ENCODE measurements around the gene CCDC157.

Gene CCDC157

DNA sequence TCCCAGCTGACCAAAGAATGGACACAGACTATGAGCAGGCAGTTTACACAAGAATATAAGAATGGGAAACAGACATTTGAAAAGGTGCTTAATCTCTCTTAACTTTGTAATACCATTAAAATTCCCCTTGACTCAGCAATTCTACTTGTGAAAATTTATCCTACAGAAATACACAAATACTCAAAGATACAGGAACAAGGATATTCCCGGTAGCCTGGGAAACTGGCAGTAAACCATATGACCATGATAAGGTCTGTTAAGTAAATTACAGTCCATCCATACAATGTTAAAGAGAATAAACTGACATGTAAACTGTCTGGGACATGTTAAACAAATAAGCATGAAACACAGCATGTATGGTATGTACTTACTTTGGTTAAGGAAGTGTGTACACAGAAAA lies 60.0 kb downstream of the CCDC157 start:
- no peak for DNase-seq (ENCODE audit: low spot score)
- TF ChIP-seq, protein P1, sequence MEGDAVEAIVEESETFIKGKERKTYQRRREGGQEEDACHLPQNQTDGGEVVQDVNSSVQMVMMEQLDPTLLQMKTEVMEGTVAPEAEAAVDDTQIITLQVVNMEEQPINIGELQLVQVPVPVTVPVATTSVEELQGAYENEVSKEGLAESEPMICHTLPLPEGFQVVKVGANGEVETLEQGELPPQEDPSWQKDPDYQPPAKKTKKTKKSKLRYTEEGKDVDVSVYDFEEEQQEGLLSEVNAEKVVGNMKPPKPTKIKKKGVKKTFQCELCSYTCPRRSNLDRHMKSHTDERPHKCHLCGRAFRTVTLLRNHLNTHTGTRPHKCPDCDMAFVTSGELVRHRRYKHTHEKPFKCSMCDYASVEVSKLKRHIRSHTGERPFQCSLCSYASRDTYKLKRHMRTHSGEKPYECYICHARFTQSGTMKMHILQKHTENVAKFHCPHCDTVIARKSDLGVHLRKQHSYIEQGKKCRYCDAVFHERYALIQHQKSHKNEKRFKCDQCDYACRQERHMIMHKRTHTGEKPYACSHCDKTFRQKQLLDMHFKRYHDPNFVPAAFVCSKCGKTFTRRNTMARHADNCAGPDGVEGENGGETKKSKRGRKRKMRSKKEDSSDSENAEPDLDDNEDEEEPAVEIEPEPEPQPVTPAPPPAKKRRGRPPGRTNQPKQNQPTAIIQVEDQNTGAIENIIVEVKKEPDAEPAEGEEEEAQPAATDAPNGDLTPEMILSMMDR (IDR thresholded peaks at IDR 0.05; ENCODE audit: extremely low read depth, insufficient read depth, missing control alignments) = no peak
- in situ Hi-C loops (cut with MboI; ENCODE audit: low pct_unique_long_range_greater_than_20kb, low sequenced_read_pairs, unreplicated experiment) = no loop called here

DNA sequence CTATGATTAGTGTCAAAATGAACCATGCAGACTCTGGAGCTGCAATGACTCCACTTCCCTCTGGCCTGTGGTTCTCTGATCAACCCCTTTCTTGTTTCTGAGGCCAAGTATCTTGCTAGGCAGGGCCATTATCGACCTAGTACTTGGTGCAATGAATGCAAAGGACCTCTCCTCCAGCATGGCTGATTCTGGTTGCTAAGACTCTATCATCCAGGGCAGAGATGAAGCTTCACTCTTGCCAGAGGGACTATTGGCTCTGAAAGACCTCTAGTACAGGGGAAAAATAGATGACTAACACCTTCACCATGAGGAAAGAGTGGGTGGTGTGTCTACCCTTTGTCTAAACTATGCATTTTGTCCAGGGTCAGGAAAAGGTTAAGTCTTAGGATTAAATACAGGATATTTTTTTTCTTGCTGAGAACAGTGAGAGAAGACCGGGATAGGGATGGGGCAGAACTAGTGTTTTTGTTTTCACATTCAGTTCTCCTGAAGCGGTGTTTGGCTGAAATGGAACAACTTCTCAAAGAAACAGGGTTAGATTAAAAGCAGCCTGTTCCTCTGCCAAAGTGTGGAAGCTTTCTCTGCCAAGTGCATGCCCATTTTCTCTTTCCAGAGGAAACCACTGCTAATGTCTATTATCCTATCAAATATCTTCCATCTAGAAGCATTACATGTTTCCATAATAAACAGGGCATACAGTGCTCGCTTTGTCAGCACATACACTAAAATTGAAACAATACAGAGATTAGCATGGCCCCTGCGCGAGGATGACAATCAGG lies 63.7 kb downstream of the CCDC157 start:
- DNase-seq (ENCODE audit: low spot score) = no peak
- in situ Hi-C loops (cut with MboI; ENCODE audit: low pct_unique_long_range_greater_than_20kb, low sequenced_read_pairs, unreplicated experiment) = no loop called here
- TF ChIP-seq, protein P1 (IDR thresholded peaks at IDR 0.05; ENCODE audit: extremely low read depth, insufficient read depth, missing control alignments) = no peak

DNA sequence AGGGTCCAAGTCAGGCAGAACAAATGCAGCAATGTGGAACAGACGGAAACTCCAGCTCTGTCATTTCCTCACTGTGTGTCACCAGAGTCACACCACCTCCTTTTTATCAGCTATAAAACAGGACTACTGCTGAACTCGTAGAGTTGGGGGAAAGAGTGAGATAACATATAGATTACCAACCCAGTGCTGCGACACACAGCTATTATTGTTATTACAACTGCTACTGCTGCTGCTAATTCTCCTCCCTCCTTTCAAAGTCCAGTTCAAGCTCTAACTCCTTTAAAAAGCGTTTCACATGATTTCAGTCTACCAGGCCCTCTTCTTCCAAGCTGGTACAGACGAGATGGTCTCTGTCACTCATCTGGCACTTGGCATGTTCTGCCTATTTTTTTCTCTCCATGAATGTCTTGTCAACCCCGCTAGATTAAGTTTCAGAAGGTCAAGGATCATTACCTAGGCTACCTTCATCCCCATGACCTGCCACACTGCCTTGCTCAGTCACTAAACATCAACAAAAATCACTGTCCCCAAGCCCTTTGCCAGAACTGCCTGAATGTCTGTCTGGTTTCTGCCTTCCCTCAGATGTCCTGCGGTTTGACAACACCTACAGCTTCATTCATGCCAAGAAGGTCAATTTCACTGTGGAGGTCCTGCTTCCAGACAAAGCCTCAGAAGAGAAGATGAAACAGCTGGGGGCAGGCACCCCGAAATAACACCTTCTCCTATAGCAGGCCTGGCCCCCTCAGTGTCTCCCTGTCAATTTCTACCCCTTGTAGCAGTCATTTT lies 65.1 kb downstream of the CCDC157 start:
- TF ChIP-seq, protein P1 (IDR thresholded peaks at IDR 0.05; ENCODE audit: extremely low read depth, insufficient read depth, missing control alignments) = no peak
- in situ Hi-C loops (cut with MboI; ENCODE audit: low pct_unique_long_range_greater_than_20kb, low sequenced_read_pairs, unreplicated experiment) = no loop called here
- DNase-seq (ENCODE audit: low spot score) = no peak

DNA sequence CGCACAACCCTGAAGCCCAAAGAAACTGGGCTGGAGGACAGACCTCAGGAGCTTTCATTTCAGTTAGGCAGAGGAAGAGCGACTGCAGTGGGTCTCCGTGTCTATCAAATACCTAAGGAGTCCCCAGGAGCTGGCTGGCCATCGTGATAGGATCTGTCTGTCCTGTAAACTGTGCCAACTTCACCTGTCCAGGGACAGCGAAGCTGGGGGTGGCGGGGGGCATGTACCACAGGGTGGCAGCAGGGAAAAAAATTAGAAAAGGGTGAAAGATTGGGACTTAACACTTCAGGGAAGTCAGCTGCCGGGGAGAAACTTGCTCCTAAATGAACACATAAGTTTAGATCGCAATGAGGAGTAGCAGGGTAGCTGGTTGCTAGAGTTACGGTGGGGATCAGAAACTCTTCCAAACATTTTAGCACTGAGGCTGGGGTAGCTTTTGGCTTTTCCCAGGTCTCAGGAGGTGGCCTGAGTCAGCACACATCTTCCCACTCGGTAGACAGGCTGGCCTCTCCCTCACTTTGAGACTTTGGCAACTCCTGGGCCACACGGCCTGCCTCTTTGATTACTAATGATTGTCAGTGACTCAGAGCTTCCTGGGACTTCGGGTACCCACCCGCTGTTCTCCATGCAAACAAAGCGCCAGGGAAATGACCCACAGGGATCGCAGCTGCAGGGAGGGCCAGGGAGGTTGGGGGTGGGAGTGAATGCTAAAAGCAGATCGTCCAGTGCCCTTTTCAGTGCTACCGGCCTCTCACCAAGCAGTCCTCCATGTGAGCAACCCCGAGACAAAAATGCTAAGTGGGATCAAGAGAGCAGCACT lies 65.9 kb downstream of the CCDC157 start:
- TF ChIP-seq, protein P1 (IDR thresholded peaks at IDR 0.05; ENCODE audit: extremely low read depth, insufficient read depth, missing control alignments) = no peak
- DNase-seq (ENCODE audit: low spot score) = no peak
- in situ Hi-C loops (cut with MboI; ENCODE audit: low pct_unique_long_range_greater_than_20kb, low sequenced_read_pairs, unreplicated experiment) = no loop called here

DNA sequence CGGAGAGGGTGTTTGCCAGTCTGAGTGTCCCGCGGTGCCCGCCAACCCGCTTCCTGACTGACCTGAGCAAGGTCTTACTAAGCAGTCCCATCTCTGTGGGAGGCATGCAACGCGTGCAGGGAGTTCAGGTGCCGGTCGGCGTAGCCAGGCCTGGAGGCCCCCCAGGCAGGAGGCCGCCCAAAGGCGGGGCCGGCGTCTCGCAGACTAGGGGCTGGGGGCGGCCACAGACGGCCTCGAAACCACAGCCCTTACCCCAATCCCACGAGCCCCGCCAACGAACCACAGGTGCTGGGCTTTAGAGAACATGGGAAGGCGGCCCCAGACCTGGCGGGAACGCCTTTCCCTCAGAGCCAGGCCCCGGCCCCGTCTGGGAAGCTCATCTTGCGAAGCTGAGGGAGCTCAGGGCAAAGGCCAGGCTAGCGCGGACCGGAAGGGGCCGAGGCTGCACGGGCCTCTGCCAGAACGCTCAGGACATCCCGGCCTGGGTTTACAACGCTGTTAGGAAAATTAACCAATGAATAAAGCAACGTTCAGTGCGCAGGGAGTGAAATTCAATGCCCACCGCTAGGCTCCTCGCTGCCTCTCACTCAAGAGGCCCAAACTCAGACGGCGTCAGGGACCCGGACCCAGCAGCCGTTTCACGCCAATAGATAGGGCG lies 66.6 kb downstream of the CCDC157 start:
- in situ Hi-C loops (cut with MboI; ENCODE audit: low pct_unique_long_range_greater_than_20kb, low sequenced_read_pairs, unreplicated experiment) = no loop called here
- TF ChIP-seq, protein P1 (IDR thresholded peaks at IDR 0.05; ENCODE audit: extremely low read depth, insufficient read depth, missing control alignments) = no peak
- DNase-seq (ENCODE audit: low spot score) = no peak
